Measurements from ENCODE around the gene DACT3.

The DACT3 gene

DNA sequence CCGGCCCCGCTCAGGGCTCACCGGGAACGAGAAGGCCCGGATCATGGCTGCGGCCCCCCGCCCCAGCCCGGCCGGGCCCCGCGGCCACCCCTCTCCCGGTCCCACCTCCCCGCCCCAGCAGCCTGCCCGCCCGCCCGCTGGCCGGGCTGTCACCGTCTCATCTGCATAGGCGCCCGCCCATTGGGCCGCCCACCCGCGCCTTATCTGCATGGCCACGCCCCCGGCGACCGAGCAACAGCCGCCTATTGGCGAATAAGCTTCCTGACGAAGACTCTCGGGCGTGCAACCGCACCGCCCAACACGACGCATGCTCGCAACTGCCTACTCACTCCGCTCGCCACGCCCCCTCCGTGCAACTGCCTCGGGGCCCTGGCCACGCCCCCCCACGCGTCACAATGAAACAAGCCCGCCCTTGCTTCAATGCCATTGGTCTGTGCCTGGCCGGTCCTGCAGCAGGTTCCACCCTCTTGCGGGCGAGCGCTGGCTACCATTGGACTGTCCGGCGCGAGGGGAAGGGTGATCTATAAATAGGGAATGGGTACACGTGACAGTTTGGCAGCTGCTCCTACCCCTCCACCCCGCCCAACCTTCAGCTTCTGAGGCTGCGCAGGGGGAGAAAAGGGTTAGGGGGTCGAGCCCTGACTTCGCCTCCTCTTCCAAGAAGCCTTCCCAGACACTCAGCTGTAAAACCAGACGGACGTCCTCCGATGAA, at the start of gene DACT3:
Gene DACT3 (minus strand): TSS at position 163 of the 712 bp plus-strand sequence. CDS start 118 bp downstream, at position 45.
- no peak within 1 kb of the TSS for H3K27ac ChIP-seq
- peak; percentile 98 for DNase-seq (ENCODE audit: low read depth, low spot score)

GRCh38 chr19:46710687-46711086, 49.7 kb upstream of the DACT3 start:
- H3K27ac ChIP-seq: no peak overlapping the region
- no peak for DNase-seq (ENCODE audit: low read depth, low spot score)

GRCh38 chr19:46704379-46705076, 43.5 kb upstream of the DACT3 start:
- DNase-seq (ENCODE audit: low read depth, low spot score): no peak
- H3K27ac ChIP-seq: no peak overlapping the region

GRCh38 chr19:46700704-46701103, 39.7 kb upstream of the DACT3 start:
- no peak overlapping the region for H3K27ac ChIP-seq
- no peak for DNase-seq (ENCODE audit: low read depth, low spot score)

GRCh38 chr19:46698395-46699321, 37.7 kb upstream of the DACT3 start:
- H3K27ac ChIP-seq: no peak overlapping the region
- no peak for DNase-seq (ENCODE audit: low read depth, low spot score)

GRCh38 chr19:46697204-46697960, 36.4 kb upstream of the DACT3 start:
- no peak overlapping the region for H3K27ac ChIP-seq
- DNase-seq (ENCODE audit: low read depth, low spot score): no peak

- no peak for DNase-seq (ENCODE audit: low read depth, low spot score)
- no peak overlapping the region for H3K27ac ChIP-seq
These were observed 35.9 kb upstream of the DACT3 start for GRCh38 chr19:46696866-46697203.

GRCh38 chr19:46696052-46696451, 35.1 kb upstream of the DACT3 start:
- no peak for DNase-seq (ENCODE audit: low read depth, low spot score)
- H3K27ac ChIP-seq: no peak overlapping the region

- DNase-seq (ENCODE audit: low read depth, low spot score): no peak
- H3K27ac ChIP-seq: no peak overlapping the region
These were observed 32.8 kb upstream of the DACT3 start for GRCh38 chr19:46693760-46694159.

GRCh38 chr19:46692918-46693722, 32.1 kb upstream of the DACT3 start:
- no peak overlapping the region for H3K27ac ChIP-seq
- DNase-seq (ENCODE audit: low read depth, low spot score): no peak

GRCh38 chr19:46691948-46692347, 31.0 kb upstream of the DACT3 start:
- H3K27ac ChIP-seq: no peak overlapping the region

DNA sequence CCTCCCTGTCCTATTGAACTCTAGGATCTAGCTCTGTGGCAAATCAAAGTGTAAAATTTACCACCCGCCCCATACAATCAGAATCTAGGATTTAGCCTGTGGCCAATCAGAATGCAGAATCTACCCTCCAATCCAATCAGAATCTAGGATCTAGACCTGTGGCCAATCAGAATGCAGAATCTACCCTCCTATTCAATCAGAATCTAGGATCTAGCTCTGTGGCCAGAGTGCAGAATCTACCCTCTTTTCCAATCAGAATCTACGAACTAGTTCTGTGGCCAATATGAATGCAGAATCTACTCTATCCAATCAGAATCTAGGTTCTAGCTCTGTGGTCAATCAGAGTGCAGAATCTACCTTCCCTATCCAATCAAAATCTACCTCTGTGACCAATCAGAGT, 30.1 kb upstream of the DACT3 start:
- no peak overlapping the region for H3K27ac ChIP-seq
- no peak for DNase-seq (ENCODE audit: low read depth, low spot score)

More at GRCh38 chr19:46691948-46692347, 31.0 kb upstream of the DACT3 start:
- no peak for DNase-seq (ENCODE audit: low read depth, low spot score)

- no peak for DNase-seq (ENCODE audit: low read depth, low spot score)
- no peak overlapping the region for H3K27ac ChIP-seq
These were observed 28.4 kb upstream of the DACT3 start for GRCh38 chr19:46689358-46689757.

DNA sequence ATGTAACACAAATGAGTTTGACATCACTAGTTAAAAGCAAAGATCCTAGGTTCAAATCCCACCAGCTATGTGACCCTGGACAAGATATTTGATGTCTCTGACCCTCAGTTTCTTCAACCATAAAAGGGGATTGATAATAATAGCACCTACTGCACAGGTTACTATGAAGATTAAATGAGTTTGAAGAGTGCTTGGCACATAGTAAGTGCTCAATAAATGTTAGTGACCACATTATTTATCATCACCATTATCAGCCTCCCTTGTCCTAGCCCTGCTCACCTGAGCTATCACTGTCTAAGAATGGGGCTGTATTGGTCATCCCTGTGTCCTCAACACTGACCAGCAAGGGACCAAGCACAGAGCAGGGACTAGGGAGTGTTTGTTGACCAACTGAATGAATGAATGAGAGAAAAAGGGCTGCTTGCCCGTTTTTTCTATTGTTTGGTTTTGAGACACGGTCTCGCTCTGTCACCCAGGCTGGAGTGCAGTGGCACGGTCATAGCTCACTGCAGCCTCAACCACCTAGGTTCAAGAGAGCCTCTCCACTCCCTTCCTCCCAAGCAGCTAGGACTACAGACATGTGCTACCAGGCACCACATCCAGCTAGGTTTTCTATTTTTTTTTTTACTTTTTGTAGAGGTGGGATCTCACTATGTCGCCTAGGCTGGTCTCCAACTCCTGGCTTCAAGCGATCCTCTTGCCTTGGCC, 26.6 kb upstream of the DACT3 start:
- H3K27ac ChIP-seq: no peak overlapping the region
- no peak for DNase-seq (ENCODE audit: low read depth, low spot score)

GRCh38 chr19:46685189-46685588, 24.2 kb upstream of the DACT3 start:
- no peak for DNase-seq (ENCODE audit: low read depth, low spot score)
- H3K27ac ChIP-seq: no peak overlapping the region

DNA sequence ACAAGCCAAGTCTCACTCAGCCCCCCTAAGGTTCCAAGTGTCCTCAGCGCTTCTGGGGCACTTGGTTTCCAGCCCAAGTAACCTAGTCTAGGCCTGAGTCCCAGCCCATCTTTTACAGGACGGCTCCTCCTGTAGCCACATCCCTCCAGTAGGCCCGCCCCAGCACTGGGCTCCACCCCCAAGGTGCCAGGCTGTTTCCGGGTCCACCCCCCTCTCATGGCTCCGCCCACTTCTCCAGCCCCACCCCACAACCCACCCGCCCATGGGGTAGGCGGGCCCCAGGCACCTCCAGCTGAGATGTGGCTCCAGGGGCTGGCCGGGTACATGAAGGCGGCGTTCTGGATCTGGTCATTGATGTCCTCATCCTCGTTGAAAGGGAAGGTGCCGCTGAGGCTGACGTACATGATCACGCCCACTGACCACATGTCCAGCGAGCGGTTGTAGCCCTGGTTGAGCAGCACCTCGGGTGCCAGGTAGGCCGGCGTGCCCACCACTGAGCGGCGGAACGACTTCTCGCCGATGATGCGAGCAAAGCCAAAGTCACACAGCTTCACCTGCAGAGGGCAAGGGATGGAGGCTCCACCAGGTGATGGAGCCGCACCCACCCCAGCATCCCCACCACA, 17.2 kb upstream of the DACT3 start:
- H3K27ac ChIP-seq: no peak overlapping the region
- no peak for DNase-seq (ENCODE audit: low read depth, low spot score)

DNA sequence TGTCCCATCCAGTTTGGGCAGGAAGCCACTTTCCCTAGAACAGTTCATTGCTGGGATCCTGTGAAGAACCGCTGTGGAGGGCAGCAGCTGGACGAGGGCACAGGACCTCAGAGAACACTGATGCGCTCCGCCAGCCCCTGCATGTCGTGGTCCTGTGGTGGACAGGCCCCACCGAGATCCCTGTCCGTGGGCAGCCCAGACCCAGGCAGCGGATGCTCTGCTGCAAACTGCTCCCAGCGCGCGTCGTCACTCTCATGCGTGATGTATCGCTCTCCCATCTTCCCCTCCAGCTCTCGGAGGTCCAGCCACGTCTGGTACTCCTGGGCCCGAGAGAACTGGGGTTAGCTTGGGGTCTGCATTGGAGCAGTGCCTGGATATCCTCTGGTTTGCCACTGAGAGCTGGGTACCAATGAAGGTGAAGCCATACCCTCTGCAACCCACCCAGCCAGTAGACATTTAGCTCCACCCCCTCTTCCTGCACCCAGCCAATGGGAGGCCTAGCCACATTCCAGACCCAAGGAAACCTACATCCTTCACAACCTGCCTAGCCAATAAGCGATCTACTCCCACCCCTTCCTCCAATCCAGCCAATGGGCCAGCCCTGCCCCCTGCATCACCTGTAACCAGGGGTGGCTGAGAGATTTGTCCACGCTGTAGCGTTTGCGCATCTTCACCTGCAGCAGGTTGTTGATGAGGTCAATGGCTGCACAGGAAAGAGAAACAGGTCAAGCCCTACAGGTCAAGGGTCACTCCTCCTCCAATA, 13.6 kb upstream of the DACT3 start:
- no peak overlapping the region for H3K27ac ChIP-seq
- no peak for DNase-seq (ENCODE audit: low read depth, low spot score)

DNA sequence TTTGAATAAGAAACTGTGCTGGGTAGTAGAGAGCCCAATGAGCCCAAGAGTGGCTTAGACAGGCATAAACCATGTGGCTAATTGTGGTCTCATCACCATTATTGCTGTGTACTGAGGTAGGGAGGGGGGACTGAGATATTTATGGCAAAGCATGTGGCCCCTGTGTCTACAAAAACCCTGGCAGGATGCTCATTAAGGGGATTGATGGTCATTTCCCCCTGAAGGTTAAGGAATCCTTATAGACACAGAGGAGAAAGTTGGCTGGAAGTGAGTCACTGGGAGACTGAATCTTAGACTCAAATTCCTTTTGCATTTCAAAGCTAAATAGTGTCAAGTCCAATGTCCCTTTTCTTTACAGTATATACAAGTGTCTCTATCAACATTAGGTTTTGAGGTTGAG, 9.8 kb upstream of the DACT3 start:
- H3K27ac ChIP-seq: no peak overlapping the region
- no peak for DNase-seq (ENCODE audit: low read depth, low spot score)
